Renal cortex interstitium (tissue), 15 donors: ENCODE results near the gene ART5. TPM values are rescaled to one million over a fixed set of nuclear protein-coding genes. Genes with fewer than 3 reads are reported as not detected.

ENCODE experiments used
- DNase-seq, 11 donors: peaks; one replicate each; pipeline ENCODE4 v3.0.0-alpha.2; 2013; ENCODE audit warnings: low read depth in 9 of 11, low spot score in 4 of 11; ENCODE audit errors: extremely low read depth in 1 of 11
- long read RNA-seq, 16 experiments: transcript quantifications; one replicate each; lab custom pipeline, GENCODE V29; 2026
- polyA plus RNA-seq, 3 donors: library from polyadenylated mRNA; unstranded; fragments of 120-200 nt; gene quantifications; one replicate each; pipeline ENCODE4 v1.2.1, GENCODE V29; 2013; ENCODE audit not compliant: insufficient read length in 3 of 3

ART5 gene
- polyA plus RNA-seq = 1 to 10 TPM; 3.4 to 5.7 (median 4.8) TPM
- long read RNA-seq, donor 1, partial matches to known transcripts = 0 of 1 reads
- long read RNA-seq, donor 1, other reads (novel, unspliced or antisense) = 0 of 1 reads
- long read RNA-seq, donor 2, partial matches to known transcripts = 0 of 2 reads
- long read RNA-seq, donor 2, other reads (novel, unspliced or antisense) = 0 of 2 reads
- long read RNA-seq, donor 3, partial matches to known transcripts = 0 of 1 reads
- long read RNA-seq, donor 3, other reads (novel, unspliced or antisense) = 0 of 1 reads
- long read RNA-seq, donor 4 = 0 reads
- long read RNA-seq, donor 5 = 0 reads
- long read RNA-seq, donor 6 = 0 reads
- long read RNA-seq, donor 7 = 0 reads
- long read RNA-seq, donor 8, partial matches to known transcripts = 0 of 1 reads
- long read RNA-seq, donor 8, other reads (novel, unspliced or antisense) = 0 of 1 reads
- long read RNA-seq, donor 9, partial matches to known transcripts = 0 of 1 reads
- long read RNA-seq, donor 9, other reads (novel, unspliced or antisense) = 0 of 1 reads
- long read RNA-seq, donor 10 = 0 reads
- long read RNA-seq, donor 11 = 0 reads
- long read RNA-seq, donor 12 = 0 reads
- long read RNA-seq, donor 13 = 0 reads
- long read RNA-seq, donor 14 = 0 reads
- long read RNA-seq, donor 15 = 0 reads
- long read RNA-seq, donor 16, partial matches to known transcripts = 0 of 2 reads
- long read RNA-seq, donor 16, other reads (novel, unspliced or antisense) = 0 of 2 reads

- DNase-seq = no peak
Observed at GRCh38 chr11:3641701-3642070, at the start of gene ART5. Gene ART5 (minus strand): TSS chr11:3641992. CDS start chr11:3641862, 130 bp downstream.

- DNase-seq = no peak
Observed at GRCh38 chr11:3686751-3687150, 45.0 kb upstream of the ART5 start.

GRCh38 chr11:3685923-3686322 lies 44.1 kb upstream of the ART5 start:
- DNase-seq = no peak

- no peak for DNase-seq
Observed at GRCh38 chr11:3684819-3685172, 43.0 kb upstream of the ART5 start.

GRCh38 chr11:3684129-3684818 lies 42.5 kb upstream of the ART5 start:
- no peak for DNase-seq

- DNase-seq = no peak
Observed at GRCh38 chr11:3683039-3683438, 41.2 kb upstream of the ART5 start.

GRCh38 chr11:3679077-3679476 lies 37.3 kb upstream of the ART5 start:
- DNase-seq = no peak

GRCh38 chr11:3675971-3676370 lies 34.2 kb upstream of the ART5 start:
- no peak for DNase-seq

GRCh38 chr11:3674189-3674588 lies 32.4 kb upstream of the ART5 start:
- no peak for DNase-seq

GRCh38 chr11:3671334-3672254 lies 29.8 kb upstream of the ART5 start, which contains the start of gene CHRNA10:
Gene CHRNA10 (minus strand): TSS chr11:3671384. CDS start chr11:3671312, 72 bp downstream.
- DNase-seq = peak in 7 of 11 donors; percentile 3 to 42 (median 15)

GRCh38 chr11:3669742-3670183 lies 28.0 kb upstream of the ART5 start:
- no peak for DNase-seq

- DNase-seq = no peak
Observed at GRCh38 chr11:3669128-3669527, 27.3 kb upstream of the ART5 start.

- no peak for DNase-seq
Observed at GRCh38 chr11:3667149-3668035, 25.6 kb upstream of the ART5 start.

- no peak for DNase-seq
Observed at GRCh38 chr11:3666023-3666530, 24.3 kb upstream of the ART5 start.

GRCh38 chr11:3665336-3666022 lies 23.7 kb upstream of the ART5 start:
- DNase-seq = no peak

- no peak for DNase-seq
Observed at GRCh38 chr11:3664032-3664630, 22.3 kb upstream of the ART5 start.

- no peak for DNase-seq
Observed at GRCh38 chr11:3662856-3663255, 21.1 kb upstream of the ART5 start.
